H9 (cell line): ENCODE data around the gene STXBP1. TPM values are rescaled to one million over a fixed set of nuclear protein-coding genes. Genes with fewer than 3 reads are reported as not detected.

Source experiments
- DNase-seq: peaks from one replicate; pipeline ENCODE4 v3.0.0-alpha.2; 2017
- H2AFZ ChIP-seq: one replicate; pipeline ENCODE4 v1.6.1; 2013; ENCODE audit warnings: mild to moderate bottlenecking, low read length, control low read depth, moderate library complexity
- H2AK5ac ChIP-seq: 2 replicates; pipeline ENCODE4 v1.6.1; 2013; ENCODE audit warnings: low read length, control low read depth, mixed read lengths; ENCODE audit not compliant: insufficient read length
- H2BK120ac ChIP-seq: one replicate; pipeline ENCODE4 v1.6.1; 2013; ENCODE audit warnings: low read depth, mild to moderate bottlenecking, low read length, control low read depth, inconsistent platforms; ENCODE audit not compliant: poor library complexity, severe bottlenecking
- H2BK12ac ChIP-seq: 2 replicates; pipeline ENCODE4 v1.6.1; 2013; ENCODE audit warnings: low read length, control low read depth, mixed read lengths, low read depth; ENCODE audit not compliant: insufficient read length
- H2BK15ac ChIP-seq: 2 replicates; pipeline ENCODE4 v1.6.1; 2013; ENCODE audit warnings: low read depth, low read length, control low read depth
- H2BK20ac ChIP-seq: one replicate; pipeline ENCODE4 v1.6.1; 2013; ENCODE audit warnings: low read depth, mild to moderate bottlenecking, low read length, control low read depth, inconsistent platforms; ENCODE audit not compliant: poor library complexity, severe bottlenecking
- H2BK5ac ChIP-seq: 2 replicates; pipeline ENCODE4 v1.6.1; 2013; ENCODE audit warnings: low read length, control low read depth, mixed read lengths; ENCODE audit not compliant: insufficient read length
- H3K14ac ChIP-seq: 2 replicates; pipeline ENCODE4 v1.6.1; 2013; ENCODE audit warnings: low read length, control low read depth; ENCODE audit not compliant: insufficient read depth
- H3K18ac ChIP-seq: 2 replicates; pipeline ENCODE4 v1.6.1; 2013; ENCODE audit warnings: low read depth, mild to moderate bottlenecking, mixed read lengths, low read length, control low read depth; ENCODE audit not compliant: insufficient read length
- H3K23ac ChIP-seq: 2 replicates; pipeline ENCODE4 v1.6.1; 2013; ENCODE audit warnings: low read length, control low read depth, mixed read lengths, low read depth; ENCODE audit not compliant: insufficient read length
- H3K23me2 ChIP-seq: 2 replicates; pipeline ENCODE4 v1.6.1; 2013; ENCODE audit warnings: low read depth, mild to moderate bottlenecking, mixed read lengths, low read length, control low read depth; ENCODE audit not compliant: insufficient read length, poor library complexity, severe bottlenecking
- H3K27ac ChIP-seq: 2 replicates; pipeline ENCODE4 v1.5.1; 2013; ENCODE audit warnings: low read length, control low read depth, mixed read lengths, low read depth; ENCODE audit not compliant: insufficient read length
- H3K27me3 ChIP-seq: 2 replicates; pipeline ENCODE4 v1.6.1; 2013; ENCODE audit warnings: low read length, control low read depth, inconsistent platforms; ENCODE audit not compliant: insufficient read depth
- H3K4ac ChIP-seq: 2 replicates; pipeline ENCODE4 v1.6.1; 2013; ENCODE audit warnings: low read depth, mild to moderate bottlenecking, control low read depth, inconsistent platforms, low read length, moderate library complexity
- H3K4me1 ChIP-seq: 2 replicates; pipeline ENCODE4 v1.6.1; 2013; ENCODE audit warnings: low read length, control low read depth, inconsistent platforms; ENCODE audit not compliant: insufficient read depth
- H3K4me2 ChIP-seq: 2 replicates; pipeline ENCODE4 v1.6.1; 2013; ENCODE audit warnings: low read length, control low read depth, mixed read lengths; ENCODE audit not compliant: insufficient read length, insufficient read depth
- H3K56ac ChIP-seq: 2 replicates; pipeline ENCODE4 v1.6.1; 2013; ENCODE audit warnings: low read depth, mild to moderate bottlenecking, mixed read lengths, low read length, control low read depth; ENCODE audit not compliant: insufficient read length
- H3K79me1 ChIP-seq: 2 replicates; pipeline ENCODE4 v1.6.1; 2013; ENCODE audit warnings: low read depth, mild to moderate bottlenecking, moderate library complexity, low read length, control low read depth, inconsistent platforms; ENCODE audit not compliant: insufficient read depth, poor library complexity, severe bottlenecking
- H3K79me2 ChIP-seq: 2 replicates; pipeline ENCODE4 v1.6.1; 2013; ENCODE audit warnings: low read length, control low read depth, inconsistent platforms; ENCODE audit not compliant: insufficient read depth
- H3K9ac ChIP-seq: 2 replicates; pipeline ENCODE4 v1.6.1; 2013; ENCODE audit warnings: low read length, control low read depth, mixed read lengths; ENCODE audit not compliant: insufficient read length; ENCODE audit errors: extremely low read depth
- H3K9me3 ChIP-seq: one replicate; pipeline ENCODE4 v1.6.1; 2013; ENCODE audit warnings: low read depth, low read length, inconsistent platforms; ENCODE audit not compliant: control insufficient read depth
- H3T11ph ChIP-seq: one replicate; pipeline ENCODE4 v1.6.1; 2013; ENCODE audit warnings: mild to moderate bottlenecking, low read length, control low read depth, inconsistent platforms
- H4K20me1 ChIP-seq: one replicate; pipeline ENCODE4 v1.6.1; 2013; ENCODE audit not compliant: control insufficient read depth, insufficient read length, insufficient read depth
- H4K5ac ChIP-seq: 2 replicates; pipeline ENCODE4 v1.6.1; 2013; ENCODE audit warnings: low read depth, mild to moderate bottlenecking, mixed read lengths, low read length, control low read depth; ENCODE audit not compliant: insufficient read length
- H4K8ac ChIP-seq: replicated peaks from 2 replicates; pipeline ENCODE4 v1.6.1; 2013; ENCODE audit warnings: low read length, control low read depth, mixed read lengths, low read depth; ENCODE audit not compliant: insufficient read length
- H4K91ac ChIP-seq: 2 replicates; pipeline ENCODE4 v1.6.1; 2013; ENCODE audit warnings: low read depth, mild to moderate bottlenecking, moderate library complexity, mixed read lengths, low read length, control low read depth; ENCODE audit not compliant: insufficient read length
- H3K27ac Mint-ChIP-seq, 3 experiments: 2 replicates in 2 of 3; 3 replicates in 1 of 3; pipeline ENCODE4 v1.8.0; 2020 to 2021; ENCODE audit warnings: mixed read lengths in 3 of 3, mild to moderate bottlenecking in 1 of 3, moderate library complexity in 1 of 3
- H3K27me3 Mint-ChIP-seq: 2 replicates; pipeline ENCODE4 v1.8.0; 2021; ENCODE audit warnings: low read depth, mild to moderate bottlenecking, moderate library complexity, mixed read lengths
- H3K36me3 Mint-ChIP-seq, 3 experiments: 2 replicates in 2 of 3; 3 replicates in 1 of 3; pipeline ENCODE4 v1.8.0; 2020 to 2021; ENCODE audit warnings: low read depth in 3 of 3, mixed read lengths in 3 of 3; ENCODE audit not compliant: insufficient read depth in 1 of 3
- H3K4me1 Mint-ChIP-seq, 2 experiments: 2 replicates each; pipeline ENCODE4 v1.8.0; 2020; ENCODE audit warnings: mixed read lengths in 2 of 2
- H3K4me3 Mint-ChIP-seq, 2 experiments: 2 replicates in 1 of 2; 3 replicates in 1 of 2; pipeline ENCODE4 v1.8.0; 2020 to 2021; ENCODE audit warnings: mild to moderate bottlenecking in 2 of 2, mixed read lengths in 2 of 2, moderate library complexity in 1 of 2
- H3K9me3 Mint-ChIP-seq, 2 experiments: 2 replicates in 1 of 2; 3 replicates in 1 of 2; pipeline ENCODE4 v1.8.0; 2020; ENCODE audit warnings: mild to moderate bottlenecking in 2 of 2, mixed read lengths in 2 of 2, moderate library complexity in 1 of 2
- CTCF ChIP-seq: fragments of 200-600 bp; sonication (generic); conservative IDR thresholded peaks from 3 replicates; pipeline ENCODE4 v1.8.0; 2021; ENCODE audit warnings: antibody characterized with exemption, mild to moderate bottlenecking
- WGBS: extraction: QIAGEN DNeasy Blood & Tissue Kit; methylation state at CpG from one replicate; pipeline ENCODE4 v1.1.7; 2013; ENCODE audit warnings: missing lambda C conversion rate, low lambda C conversion rate, mixed read lengths; ENCODE audit not compliant: insufficient read length; ENCODE audit errors: extremely low coverage; 5-methylcytosine and 5-hydroxymethylcytosine counted together
- total RNA-seq: library from RNA; stranded (reverse); gene quantifications from 2 replicates; pipeline ENCODE4 v1.2.1, GENCODE V29; 2021

The STXBP1 gene
- total RNA-seq, 1 experiment from 2014 or later = 22.3 TPM

- Mint-ChIP-seq H3K4me1 (peaks cover 34 to 42% of the 10 kb centered on the region in 2 experiments), H3K27ac (peak overlapping the region in 2 of 3 experiments; percentile 18 to 46; a peak in 4 of 7 replicates), H3K4me3 (no peak overlapping the region), H3K36me3 (peaks cover 0 to 5% (median 0%) of the 10 kb centered on the region in 3 experiments; a peak in 3 of 7 replicates), H3K27me3 (no peaks in the 10 kb centered on the region), H3K9me3 (no peaks in the 10 kb centered on the region)
- H3K9ac ChIP-seq = no peak overlapping the region
- no peak overlapping the region for H2AK5ac ChIP-seq
- no peaks in the 10 kb centered on the region for H3K79me1 ChIP-seq
- no peak overlapping the region for H3K56ac ChIP-seq
- H3K79me2 ChIP-seq = no peaks in the 10 kb centered on the region
- no peak overlapping the region for H3K4me2 ChIP-seq
- no peaks in the 10 kb centered on the region for H4K20me1 ChIP-seq
- no peak for TF ChIP-seq CTCF
- H3K4ac ChIP-seq = no peak overlapping the region
- H2BK5ac ChIP-seq = no peak overlapping the region
- H3K27ac ChIP-seq = no peak overlapping the region
- no peak overlapping the region for H3T11ph ChIP-seq
- H3K18ac ChIP-seq = no peak overlapping the region
- no peak overlapping the region for H3K14ac ChIP-seq
- no peak overlapping the region for H4K5ac ChIP-seq
- no peaks in the 10 kb centered on the region for H3K9me3 ChIP-seq
- no peaks in the 10 kb centered on the region for H3K27me3 ChIP-seq
- no peaks in the 10 kb centered on the region for H3K23me2 ChIP-seq
- H2BK15ac ChIP-seq = no peak overlapping the region
- no peak overlapping the region for H3K23ac ChIP-seq
- H2BK120ac ChIP-seq = no peak overlapping the region
- no CpG with 5 or more reads among the region's 3 CpGs for WGBS
- H4K91ac ChIP-seq = no peak overlapping the region
- H2BK20ac ChIP-seq = no peak overlapping the region
- H4K8ac ChIP-seq = no peak overlapping the region
- DNase-seq = no peak
- H2BK12ac ChIP-seq = no peak overlapping the region
- no peak overlapping the region for H2AFZ ChIP-seq
- peaks cover 19% of the 10 kb centered on the region for H3K4me1 ChIP-seq
Observed at GRCh38 chr9:127652733-127653132, 40.7 kb downstream of the STXBP1 start.
